ENCODE measurements around the gene ADRM1.

Gene ADRM1

GRCh38 chr20:62345681-62346370, 43.0 kb downstream of the ADRM1 start:
- DNase-seq = no peak

GRCh38 chr20:62346398-62347150, 43.8 kb downstream of the ADRM1 start:
- no peak for DNase-seq

- DNase-seq = no peak
Measured at GRCh38 chr20:62347151-62347404, 44.3 kb downstream of the ADRM1 start.

- DNase-seq = no peak
Measured at GRCh38 chr20:62347445-62347844, 44.6 kb downstream of the ADRM1 start.

GRCh38 chr20:62348604-62349003, 45.8 kb downstream of the ADRM1 start:
- no peak for DNase-seq

- no peak for DNase-seq
Measured at GRCh38 chr20:62349556-62350097, 46.8 kb downstream of the ADRM1 start.

- no peak for DNase-seq
Measured at GRCh38 chr20:62350098-62350628, 47.4 kb downstream of the ADRM1 start.

- DNase-seq = no peak
Measured at GRCh38 chr20:62350629-62351422, 48.0 kb downstream of the ADRM1 start.

- no peak for DNase-seq
Measured at GRCh38 chr20:62351469-62352401, 48.9 kb downstream of the ADRM1 start.

GRCh38 chr20:62352402-62353288, 49.8 kb downstream of the ADRM1 start:
- DNase-seq = no peak

- DNase-seq = no peak
Measured at GRCh38 chr20:62353289-62354030, 50.7 kb downstream of the ADRM1 start.

GRCh38 chr20:62354031-62354808, 51.4 kb downstream of the ADRM1 start:
- DNase-seq = no peak

GRCh38 chr20:62354811-62355341, 52.1 kb downstream of the ADRM1 start:
- no peak for DNase-seq

GRCh38 chr20:62355516-62355877, 52.7 kb downstream of the ADRM1 start:
- no peak for DNase-seq

- no peak for DNase-seq
Measured at GRCh38 chr20:62355878-62356588, 53.2 kb downstream of the ADRM1 start.

GRCh38 chr20:62356589-62357186, 53.9 kb downstream of the ADRM1 start:
- DNase-seq = no peak

GRCh38 chr20:62357187-62357667, 54.4 kb downstream of the ADRM1 start:
- no peak for DNase-seq

- DNase-seq = no peak
Measured at GRCh38 chr20:62357681-62358080, 54.9 kb downstream of the ADRM1 start.

All from T-helper 1 cell (primary cell).